Transverse colon (tissue), 3 donors: ENCODE results near the gene CMTM7.

Experiments used
- POLR2A ChIP-seq: fragments of 450-650 bp; IDR thresholded peaks from one replicate; pipeline ENCODE4 v1.6.1; 2016; ENCODE audit warnings: antibody characterized with exemption, mild to moderate bottlenecking, moderate library complexity
- TF ChIP-seq, protein P1 (sequence below), 5 experiments: fragments of 200-600 bp in 3 of 5; fragments of 450-650 bp in 2 of 5; sonication (generic) in 3 of 5; IDR thresholded peaks; 1 replicate in 2 of 5; 2 replicates in 3 of 5; pipeline ENCODE4 v1.5.1; 2016 to 2017; ENCODE audit warnings: antibody characterized with exemption in 5 of 5, inconsistent platforms in 3 of 5, mild to moderate bottlenecking in 2 of 5, moderate library complexity in 1 of 5

DNA sequence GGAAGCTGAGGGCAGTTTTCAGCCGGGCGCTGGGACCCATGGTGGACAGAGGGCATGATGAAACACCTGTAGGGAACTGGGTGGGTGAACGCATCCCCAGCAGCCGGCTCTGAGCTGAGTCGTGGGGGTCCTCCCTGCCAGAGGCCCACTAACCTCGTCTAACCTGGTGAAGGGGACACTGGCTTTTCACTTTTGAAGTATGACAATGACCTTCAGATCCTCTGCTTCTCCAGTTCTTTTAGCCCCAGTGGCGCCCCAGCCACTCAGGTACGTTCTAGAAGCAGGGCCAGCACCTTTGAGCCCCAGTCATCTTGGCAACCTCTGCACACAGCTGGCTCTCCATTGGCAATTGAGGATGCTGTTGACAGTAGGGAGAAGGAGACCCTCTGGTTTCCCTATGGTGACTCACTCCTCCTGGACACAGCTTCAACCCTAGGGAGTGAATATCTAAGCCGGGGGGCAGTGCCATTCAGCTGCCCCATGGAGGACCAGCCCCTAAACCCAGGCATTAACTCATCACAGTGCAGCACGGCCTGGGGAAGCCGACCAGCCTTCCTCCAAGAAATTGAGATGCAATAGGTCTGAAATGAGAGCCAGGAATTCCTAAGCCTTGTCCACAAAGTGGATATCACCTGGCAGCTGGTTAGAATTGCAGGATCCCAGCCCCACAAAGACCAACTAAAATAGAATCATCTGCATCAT lies 64.9 kb downstream of the CMTM7 start:
- TF ChIP-seq, protein P1, sequence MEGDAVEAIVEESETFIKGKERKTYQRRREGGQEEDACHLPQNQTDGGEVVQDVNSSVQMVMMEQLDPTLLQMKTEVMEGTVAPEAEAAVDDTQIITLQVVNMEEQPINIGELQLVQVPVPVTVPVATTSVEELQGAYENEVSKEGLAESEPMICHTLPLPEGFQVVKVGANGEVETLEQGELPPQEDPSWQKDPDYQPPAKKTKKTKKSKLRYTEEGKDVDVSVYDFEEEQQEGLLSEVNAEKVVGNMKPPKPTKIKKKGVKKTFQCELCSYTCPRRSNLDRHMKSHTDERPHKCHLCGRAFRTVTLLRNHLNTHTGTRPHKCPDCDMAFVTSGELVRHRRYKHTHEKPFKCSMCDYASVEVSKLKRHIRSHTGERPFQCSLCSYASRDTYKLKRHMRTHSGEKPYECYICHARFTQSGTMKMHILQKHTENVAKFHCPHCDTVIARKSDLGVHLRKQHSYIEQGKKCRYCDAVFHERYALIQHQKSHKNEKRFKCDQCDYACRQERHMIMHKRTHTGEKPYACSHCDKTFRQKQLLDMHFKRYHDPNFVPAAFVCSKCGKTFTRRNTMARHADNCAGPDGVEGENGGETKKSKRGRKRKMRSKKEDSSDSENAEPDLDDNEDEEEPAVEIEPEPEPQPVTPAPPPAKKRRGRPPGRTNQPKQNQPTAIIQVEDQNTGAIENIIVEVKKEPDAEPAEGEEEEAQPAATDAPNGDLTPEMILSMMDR (IDR thresholded peaks at IDR 0.05): no peak
- TF ChIP-seq POLR2A: no peak
